Astrocyte of the cerebellum (primary cell): Measurements from ENCODE around the gene AJAP1.

Source experiments
- DNase-seq: peaks from one replicate; pipeline ENCODE4 v3.0.0-alpha.2; 2011; ENCODE audit warnings: low read depth
- H3K4me3 ChIP-seq: 2 replicates; pipeline ENCODE4 v1.5.1; 2011; ENCODE audit warnings: mild to moderate bottlenecking, low read depth, low read length, moderate library complexity
- in situ Hi-C: cut with HindIII; loops from 2 replicates; pipeline ENCODE4 v1.10.0; 2017; ENCODE audit warnings: low sequenced_read_pairs
- TF ChIP-seq, protein P1 (sequence below): IDR thresholded peaks from 2 replicates; pipeline ENCODE4 v1.5.1; 2012; ENCODE audit warnings: low read length, low read depth, moderate library complexity, mild to moderate bottlenecking; ENCODE audit errors: missing control alignments

Gene AJAP1

GRCh38 chr1:4797429-4797828 is 143.0 kb downstream of the AJAP1 start:
- TF ChIP-seq, protein P1, sequence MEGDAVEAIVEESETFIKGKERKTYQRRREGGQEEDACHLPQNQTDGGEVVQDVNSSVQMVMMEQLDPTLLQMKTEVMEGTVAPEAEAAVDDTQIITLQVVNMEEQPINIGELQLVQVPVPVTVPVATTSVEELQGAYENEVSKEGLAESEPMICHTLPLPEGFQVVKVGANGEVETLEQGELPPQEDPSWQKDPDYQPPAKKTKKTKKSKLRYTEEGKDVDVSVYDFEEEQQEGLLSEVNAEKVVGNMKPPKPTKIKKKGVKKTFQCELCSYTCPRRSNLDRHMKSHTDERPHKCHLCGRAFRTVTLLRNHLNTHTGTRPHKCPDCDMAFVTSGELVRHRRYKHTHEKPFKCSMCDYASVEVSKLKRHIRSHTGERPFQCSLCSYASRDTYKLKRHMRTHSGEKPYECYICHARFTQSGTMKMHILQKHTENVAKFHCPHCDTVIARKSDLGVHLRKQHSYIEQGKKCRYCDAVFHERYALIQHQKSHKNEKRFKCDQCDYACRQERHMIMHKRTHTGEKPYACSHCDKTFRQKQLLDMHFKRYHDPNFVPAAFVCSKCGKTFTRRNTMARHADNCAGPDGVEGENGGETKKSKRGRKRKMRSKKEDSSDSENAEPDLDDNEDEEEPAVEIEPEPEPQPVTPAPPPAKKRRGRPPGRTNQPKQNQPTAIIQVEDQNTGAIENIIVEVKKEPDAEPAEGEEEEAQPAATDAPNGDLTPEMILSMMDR = no peak
- in situ Hi-C loops = no loop called here
- no peak for DNase-seq

GRCh38 chr1:4801192-4801924 is 146.9 kb downstream of the AJAP1 start:
- TF ChIP-seq, protein P1 = no peak
- H3K4me3 ChIP-seq = no peak overlapping the region
- DNase-seq = no peak
- in situ Hi-C loops = no loop called here

More at GRCh38 chr1:4797429-4797828, 143.0 kb downstream of the AJAP1 start:
- H3K4me3 ChIP-seq = no peak overlapping the region

- TF ChIP-seq, protein P1 = no peak
- in situ Hi-C loops = no loop called here
- no peak overlapping the region for H3K4me3 ChIP-seq
- DNase-seq = no peak
Measured at GRCh38 chr1:4802024-4802423, 147.6 kb downstream of the AJAP1 start.

DNA sequence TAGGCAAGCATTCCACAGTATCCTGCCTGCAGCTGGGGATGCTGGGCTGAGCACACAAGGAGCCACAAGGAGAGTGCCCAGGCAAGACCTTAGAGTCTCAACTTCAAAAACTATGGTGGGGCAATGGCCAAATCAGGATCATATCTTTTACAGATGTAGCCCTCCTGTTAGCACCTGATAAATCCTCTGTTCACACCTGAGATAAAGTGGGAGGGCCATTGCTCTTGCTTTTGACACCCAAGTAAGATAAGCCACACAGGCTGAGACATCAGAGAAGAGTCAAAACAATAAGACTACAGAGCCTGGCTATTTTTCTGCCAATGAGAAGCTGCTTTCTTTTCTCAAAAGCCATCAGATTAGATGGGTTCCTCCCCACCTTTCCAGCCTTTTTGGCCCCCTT is 148.9 kb downstream of the AJAP1 start:
- H3K4me3 ChIP-seq = no peak overlapping the region
- in situ Hi-C loops = no loop called here
- DNase-seq = no peak
- TF ChIP-seq, protein P1 = no peak

DNA sequence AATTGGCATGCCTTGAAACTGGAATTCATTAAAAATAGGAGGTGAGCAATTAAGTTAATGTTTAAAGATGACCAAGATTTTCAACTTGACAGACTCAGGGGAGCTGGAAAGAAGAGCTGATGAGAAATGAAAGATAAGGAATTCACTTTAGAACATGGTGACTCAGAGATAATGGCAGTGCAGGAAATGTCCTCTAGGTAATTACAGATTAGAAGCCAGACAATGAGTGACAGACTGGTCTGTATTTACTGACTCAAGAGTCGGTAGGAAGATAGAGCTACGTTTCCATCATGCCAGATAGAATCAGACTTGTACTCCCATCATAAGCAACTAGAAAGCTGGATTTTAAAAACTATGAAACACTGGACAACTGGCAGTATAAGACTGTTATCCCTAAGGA is 151.6 kb downstream of the AJAP1 start:
- TF ChIP-seq, protein P1 = no peak
- H3K4me3 ChIP-seq = no peak overlapping the region
- in situ Hi-C loops = no loop called here
- DNase-seq = no peak

- DNase-seq = no peak
- H3K4me3 ChIP-seq = no peak overlapping the region
- in situ Hi-C loops = no loop called here
- TF ChIP-seq, protein P1 = no peak
Measured at GRCh38 chr1:4820543-4820942, 166.1 kb downstream of the AJAP1 start.
